KMS-11 (cell line): ENCODE results near the gene RELT.

ENCODE experiments used
- H2AFZ ChIP-seq: fragments of 200-600 bp; sonication (generic); 2 replicates; pipeline ENCODE4 v1.6.1; 2016; ENCODE audit warnings: antibody characterized with exemption, mixed run types, low read depth
- H3K27ac ChIP-seq: fragments of 200-600 bp; sonication (generic); 2 replicates; pipeline ENCODE4 v1.6.1; 2016; ENCODE audit warnings: mild to moderate bottlenecking, mixed run types
- H3K27me3 ChIP-seq: fragments of 200-600 bp; sonication (generic); 2 replicates; pipeline ENCODE4 v1.6.1; 2017; ENCODE audit warnings: mild to moderate bottlenecking, low read depth, mixed run types, moderate library complexity; ENCODE audit not compliant: insufficient read depth
- H3K36me3 ChIP-seq: fragments of 200-600 bp; sonication (generic); 2 replicates; pipeline ENCODE4 v1.6.1; 2017; ENCODE audit warnings: mild to moderate bottlenecking, mixed run types; ENCODE audit not compliant: insufficient read depth
- H3K4me1 ChIP-seq: fragments of 200-600 bp; sonication (generic); 2 replicates; pipeline ENCODE4 v1.6.1; 2016; ENCODE audit warnings: mild to moderate bottlenecking, low read depth, mixed run types; ENCODE audit not compliant: poor library complexity, severe bottlenecking
- H3K4me2 ChIP-seq: fragments of 200-600 bp; sonication (generic); 2 replicates; pipeline ENCODE4 v1.7.0; 2016; ENCODE audit warnings: mild to moderate bottlenecking, mixed run types
- H3K4me3 ChIP-seq: fragments of 200-600 bp; sonication (generic); IDR thresholded peaks from 2 replicates; pipeline ENCODE4 v1.6.1; 2017; ENCODE audit warnings: low read depth, low read length, mixed read lengths; ENCODE audit not compliant: insufficient read depth
- H3K79me2 ChIP-seq: fragments of 200-600 bp; sonication (generic); 2 replicates; pipeline ENCODE4 v1.6.1; 2016; ENCODE audit warnings: low read depth, mixed run types; ENCODE audit not compliant: insufficient read depth
- H3K9ac ChIP-seq: fragments of 200-600 bp; sonication (generic); 2 replicates; pipeline ENCODE4 v1.6.1; 2016; ENCODE audit warnings: mild to moderate bottlenecking, mixed run types
- H4K20me1 ChIP-seq: fragments of 200-600 bp; sonication (generic); 2 replicates; pipeline ENCODE4 v1.6.1; 2016; ENCODE audit warnings: mild to moderate bottlenecking, mixed run types; ENCODE audit not compliant: insufficient read depth
- CTCF ChIP-seq: fragments of 200-600 bp; sonication (generic); conservative IDR thresholded peaks from 2 replicates; pipeline ENCODE4 v1.6.1; 2017; ENCODE audit warnings: low read depth, mild to moderate bottlenecking, antibody characterized with exemption, low read length, moderate library complexity, mixed read lengths

The RELT gene

GRCh38 chr11:73380897-73381410 is 4.8 kb downstream of the RELT start:
- Histone ChIP-seq H3K4me1 (peaks cover 55% of the 10 kb centered on the region), H4K20me1 (no peaks in the 10 kb centered on the region), H3K4me3 (no peak overlapping the region), H3K9ac (no peak overlapping the region), H2AFZ (no peak overlapping the region), H3K36me3 (no peaks in the 10 kb centered on the region), H3K79me2 (peaks cover 21% of the 10 kb centered on the region; the same call in 1 of the 2 replicates), H3K27me3 (no peaks in the 10 kb centered on the region), H3K27ac (no peak overlapping the region), H3K4me2 (no peak overlapping the region)
- no peak for TF ChIP-seq CTCF

- H3K79me2 ChIP-seq, result peaks cover 28% of the 10 kb centered on the region; the same call in 1 of the 2 replicates
- H3K36me3 ChIP-seq, result no peaks in the 10 kb centered on the region
- no peak overlapping the region for H3K9ac ChIP-seq
- no peak overlapping the region for H3K27ac ChIP-seq
- peaks cover 61% of the 10 kb centered on the region for H3K4me1 ChIP-seq
- no peak for TF ChIP-seq CTCF
- H3K4me2 ChIP-seq, result no peak overlapping the region
- H3K27me3 ChIP-seq, result no peaks in the 10 kb centered on the region
- no peaks in the 10 kb centered on the region for H4K20me1 ChIP-seq
- no peak overlapping the region for H3K4me3 ChIP-seq
- H2AFZ ChIP-seq, result no peak overlapping the region
Measured at GRCh38 chr11:73381589-73381988, 5.4 kb downstream of the RELT start.

- Histone ChIP-seq H3K9ac (no peak overlapping the region), H3K27ac (no peak overlapping the region), H3K27me3 (no peaks in the 10 kb centered on the region), H3K4me3 (no peak overlapping the region), H3K4me2 (no peak overlapping the region), H4K20me1 (no peaks in the 10 kb centered on the region), H3K4me1 (peaks cover 67% of the 10 kb centered on the region), H2AFZ (no peak overlapping the region), H3K79me2 (peaks cover 28% of the 10 kb centered on the region; the same call in 1 of the 2 replicates), H3K36me3 (no peaks in the 10 kb centered on the region)
- no peak for TF ChIP-seq CTCF
Measured at GRCh38 chr11:73382183-73382582, 6.0 kb downstream of the RELT start.

- Histone ChIP-seq H3K36me3 (no peaks in the 10 kb centered on the region), H3K4me2 (no peak overlapping the region; the same call in 1 of the 2 replicates), H4K20me1 (no peaks in the 10 kb centered on the region), H3K9ac (no peak overlapping the region), H3K4me3 (no peak overlapping the region), H3K27me3 (no peaks in the 10 kb centered on the region), H3K79me2 (peaks cover 23% of the 10 kb centered on the region; the same call in 1 of the 2 replicates), H3K4me1 (peaks cover 68% of the 10 kb centered on the region), H2AFZ (no peak overlapping the region), H3K27ac (no peak overlapping the region)
- no peak for TF ChIP-seq CTCF
Measured at GRCh38 chr11:73382747-73383146, 6.5 kb downstream of the RELT start.
